IPS-18c (cell line): Measurements from ENCODE around the gene NCAPD3.

ENCODE experiments used
- H3K4me3 ChIP-seq: 2 replicates; pipeline ENCODE4 v1.7.0; 2013; ENCODE audit warnings: low read depth, mild to moderate bottlenecking, low read length, moderate library complexity; ENCODE audit not compliant: insufficient read depth
- H3K9me3 ChIP-seq: one replicate; pipeline ENCODE4 v1.6.1; 2013; ENCODE audit warnings: mild to moderate bottlenecking, low read length, moderate library complexity; ENCODE audit not compliant: control insufficient read depth, insufficient read depth

The NCAPD3 gene

GRCh38 chr11:134152696-134153095 is 71.1 kb downstream of the NCAPD3 start:
- Histone ChIP-seq H3K4me3 (no peak overlapping the region), H3K9me3 (no peaks in the 10 kb centered on the region)

- peaks cover 3% of the 10 kb centered on the region for H3K9me3 ChIP-seq
- H3K4me3 ChIP-seq, result no peak overlapping the region
These were observed 72.6 kb downstream of the NCAPD3 start for GRCh38 chr11:134151083-134151747.

GRCh38 chr11:134150195-134150903 is 73.4 kb downstream of the NCAPD3 start:
- Histone ChIP-seq H3K4me3 (no peak overlapping the region), H3K9me3 (peaks cover 9% of the 10 kb centered on the region)

- H3K9me3 ChIP-seq, result peaks cover 9% of the 10 kb centered on the region
- no peak overlapping the region for H3K4me3 ChIP-seq
These were observed 74.4 kb downstream of the NCAPD3 start for GRCh38 chr11:134149371-134149770.

- Histone ChIP-seq H3K9me3 (peaks cover 17% of the 10 kb centered on the region), H3K4me3 (no peak overlapping the region)
These were observed 77.2 kb downstream of the NCAPD3 start for GRCh38 chr11:134146598-134146997.

- Histone ChIP-seq H3K4me3 (no peak overlapping the region), H3K9me3 (peaks cover 17% of the 10 kb centered on the region)
These were observed 78.1 kb downstream of the NCAPD3 start for GRCh38 chr11:134145715-134146114.

GRCh38 chr11:134144744-134145143 is 79.0 kb downstream of the NCAPD3 start:
- H3K4me3 ChIP-seq, result no peak overlapping the region
- H3K9me3 ChIP-seq, result peaks cover 17% of the 10 kb centered on the region

- peaks cover 17% of the 10 kb centered on the region for H3K9me3 ChIP-seq
- no peak overlapping the region for H3K4me3 ChIP-seq
These were observed 80.0 kb downstream of the NCAPD3 start for GRCh38 chr11:134143801-134144200.

- peaks cover 17% of the 10 kb centered on the region for H3K9me3 ChIP-seq
- H3K4me3 ChIP-seq, result peak overlapping the region; percentile 2; the same call in 1 of the 2 replicates
These were observed 81.2 kb downstream of the NCAPD3 start for GRCh38 chr11:134142536-134142935.

- H3K9me3 ChIP-seq, result peaks cover 12% of the 10 kb centered on the region
These were observed 82.7 kb downstream of the NCAPD3 start for GRCh38 chr11:134140961-134141490.

GRCh38 chr11:134139873-134140331 is 83.9 kb downstream of the NCAPD3 start:
- Histone ChIP-seq H3K4me3 (no peak overlapping the region), H3K9me3 (peaks cover 9% of the 10 kb centered on the region)

More at GRCh38 chr11:134140961-134141490, 82.7 kb downstream of the NCAPD3 start:
- no peak overlapping the region for H3K4me3 ChIP-seq

- Histone ChIP-seq H3K9me3 (peaks cover 9% of the 10 kb centered on the region), H3K4me3 (no peak overlapping the region)
These were observed 84.4 kb downstream of the NCAPD3 start for GRCh38 chr11:134139303-134139872.

GRCh38 chr11:134138376-134138775 is 85.4 kb downstream of the NCAPD3 start:
- H3K4me3 ChIP-seq, result no peak overlapping the region
- H3K9me3 ChIP-seq, result peaks cover 5% of the 10 kb centered on the region

- H3K9me3 ChIP-seq, result no peaks in the 10 kb centered on the region
- H3K4me3 ChIP-seq, result no peak overlapping the region
These were observed 89.6 kb downstream of the NCAPD3 start for GRCh38 chr11:134134167-134134566.

- Histone ChIP-seq H3K9me3 (no peaks in the 10 kb centered on the region), H3K4me3 (no peak overlapping the region)
These were observed 91.0 kb downstream of the NCAPD3 start for GRCh38 chr11:134132808-134133207.

- no peak overlapping the region for H3K4me3 ChIP-seq
- no peaks in the 10 kb centered on the region for H3K9me3 ChIP-seq
These were observed 92.0 kb downstream of the NCAPD3 start for GRCh38 chr11:134131628-134132244.

- Histone ChIP-seq H3K4me3 (no peak overlapping the region), H3K9me3 (no peaks in the 10 kb centered on the region)
These were observed 97.4 kb downstream of the NCAPD3 start for GRCh38 chr11:134126217-134126822.
